Pulmonary artery endothelial cell (primary cell): ENCODE data around the gene HGS. TPM values are rescaled to one million over a fixed set of nuclear protein-coding genes. Genes with fewer than 3 reads are reported as not detected.

Experiments
- DNase-seq: peaks from one replicate; pipeline ENCODE4 v3.0.0-alpha.2; 2011; ENCODE audit warnings: low read depth, low spot score
- total RNA-seq: library from RNA; depleted of rRNA; stranded (reverse); fragments of >200 nt; gene quantifications from 2 replicates; pipeline ENCODE4 v1.2.3, GENCODE V29; 2014

The HGS gene, protein sequence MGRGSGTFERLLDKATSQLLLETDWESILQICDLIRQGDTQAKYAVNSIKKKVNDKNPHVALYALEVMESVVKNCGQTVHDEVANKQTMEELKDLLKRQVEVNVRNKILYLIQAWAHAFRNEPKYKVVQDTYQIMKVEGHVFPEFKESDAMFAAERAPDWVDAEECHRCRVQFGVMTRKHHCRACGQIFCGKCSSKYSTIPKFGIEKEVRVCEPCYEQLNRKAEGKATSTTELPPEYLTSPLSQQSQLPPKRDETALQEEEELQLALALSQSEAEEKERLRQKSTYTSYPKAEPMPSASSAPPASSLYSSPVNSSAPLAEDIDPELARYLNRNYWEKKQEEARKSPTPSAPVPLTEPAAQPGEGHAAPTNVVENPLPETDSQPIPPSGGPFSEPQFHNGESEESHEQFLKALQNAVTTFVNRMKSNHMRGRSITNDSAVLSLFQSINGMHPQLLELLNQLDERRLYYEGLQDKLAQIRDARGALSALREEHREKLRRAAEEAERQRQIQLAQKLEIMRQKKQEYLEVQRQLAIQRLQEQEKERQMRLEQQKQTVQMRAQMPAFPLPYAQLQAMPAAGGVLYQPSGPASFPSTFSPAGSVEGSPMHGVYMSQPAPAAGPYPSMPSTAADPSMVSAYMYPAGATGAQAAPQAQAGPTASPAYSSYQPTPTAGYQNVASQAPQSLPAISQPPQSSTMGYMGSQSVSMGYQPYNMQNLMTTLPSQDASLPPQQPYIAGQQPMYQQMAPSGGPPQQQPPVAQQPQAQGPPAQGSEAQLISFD
- total RNA-seq = 68.9 and 91.5 TPM in 2 replicates

DNA sequence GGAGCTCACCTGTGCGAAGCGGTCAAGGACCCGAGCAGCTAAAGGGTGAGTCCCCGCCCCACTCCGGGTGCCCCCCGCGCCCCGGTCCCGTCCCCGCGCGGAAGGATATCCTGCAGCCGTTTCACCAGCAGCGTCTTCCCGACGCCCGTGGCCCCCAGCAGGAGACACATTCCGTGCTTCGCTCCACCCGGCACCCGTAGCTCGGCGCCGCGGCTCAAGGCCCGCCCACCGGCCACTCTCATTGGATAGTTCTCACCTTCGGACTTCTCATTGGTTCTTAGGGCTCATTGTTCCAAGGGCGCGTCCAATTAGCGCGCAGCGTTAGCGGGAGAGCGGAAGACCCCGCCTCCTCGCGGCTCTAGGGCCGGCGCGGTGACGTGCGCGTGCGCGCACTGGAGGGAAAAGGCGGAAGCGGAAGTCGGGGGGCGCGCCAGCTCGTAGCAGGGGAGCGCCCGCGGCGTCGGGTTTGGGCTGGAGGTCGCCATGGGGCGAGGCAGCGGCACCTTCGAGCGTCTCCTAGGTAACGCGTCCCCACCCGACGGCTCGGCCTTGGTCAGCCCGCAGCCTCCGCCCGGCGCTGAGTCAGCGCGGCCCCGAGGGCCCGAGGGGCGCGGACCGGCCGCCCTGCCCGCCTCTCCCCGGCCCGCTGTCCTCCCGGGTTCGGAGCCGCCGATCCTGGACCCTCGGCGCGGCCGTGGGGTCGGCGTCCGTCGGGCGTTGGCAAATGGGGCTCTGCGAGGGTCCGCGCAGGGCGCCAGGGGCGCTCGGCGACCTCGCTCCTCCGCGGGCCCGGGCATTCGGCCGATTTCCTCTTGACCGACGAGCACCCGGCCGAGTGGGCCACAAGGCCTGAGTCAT, at the start of gene HGS, which contains the start of gene ARL16:
Gene HGS, plus strand, starts transcription at position 428 of the 858 bp plus-strand sequence. Its CDS starts 56 bp downstream, at position 484.
Gene ARL16, minus strand, starts transcription at position 214 of the 858 bp plus-strand sequence. Its CDS starts 44 bp downstream, at position 170.
- peak; percentile 96 for DNase-seq

DNA sequence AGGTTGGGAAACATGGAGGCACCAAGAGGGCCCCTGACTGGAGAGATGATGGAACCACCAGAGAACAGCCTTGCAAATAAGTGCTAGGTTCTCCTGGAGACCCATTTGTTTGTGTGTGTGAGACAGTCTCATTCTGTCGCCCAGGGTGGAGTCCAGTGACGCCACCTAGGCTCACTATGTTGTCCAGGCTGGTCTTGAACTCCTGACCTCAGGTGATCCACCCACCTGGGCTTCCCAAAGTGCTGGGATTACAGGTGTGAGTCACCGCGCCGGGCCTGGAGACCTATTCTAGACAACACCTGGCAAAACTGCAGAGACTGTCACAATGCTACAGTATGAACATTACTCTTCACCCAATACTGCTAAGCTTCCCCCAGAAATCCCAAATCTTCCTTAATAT, 48.4 kb upstream of the HGS start:
- no peak for DNase-seq

DNA sequence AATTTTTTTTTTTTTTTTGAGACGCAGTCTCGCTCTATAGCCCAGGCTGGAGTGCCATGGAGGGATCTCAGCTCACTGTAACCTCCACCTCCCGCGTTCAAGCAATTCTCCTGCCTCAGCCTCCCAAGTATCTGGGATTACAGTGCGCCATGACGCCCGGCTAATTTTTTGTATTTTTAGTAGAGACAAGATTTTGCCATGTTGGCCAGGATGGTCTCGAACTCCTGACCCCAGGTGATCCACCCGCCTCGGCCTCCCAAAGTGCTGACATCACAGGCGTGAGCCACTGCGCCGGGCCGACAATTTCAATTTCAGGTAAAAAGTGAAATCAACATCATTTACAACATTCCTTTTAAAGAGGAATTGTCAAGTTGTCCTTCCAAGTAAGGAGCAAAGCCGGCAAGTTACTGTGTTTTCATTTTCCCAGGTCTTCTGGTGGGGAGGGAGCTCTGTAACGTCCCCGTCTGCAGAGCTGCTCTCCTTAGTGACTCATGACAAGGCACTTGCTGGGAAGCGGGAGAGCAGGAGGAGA, 47.8 kb upstream of the HGS start:
- DNase-seq = no peak

DNA sequence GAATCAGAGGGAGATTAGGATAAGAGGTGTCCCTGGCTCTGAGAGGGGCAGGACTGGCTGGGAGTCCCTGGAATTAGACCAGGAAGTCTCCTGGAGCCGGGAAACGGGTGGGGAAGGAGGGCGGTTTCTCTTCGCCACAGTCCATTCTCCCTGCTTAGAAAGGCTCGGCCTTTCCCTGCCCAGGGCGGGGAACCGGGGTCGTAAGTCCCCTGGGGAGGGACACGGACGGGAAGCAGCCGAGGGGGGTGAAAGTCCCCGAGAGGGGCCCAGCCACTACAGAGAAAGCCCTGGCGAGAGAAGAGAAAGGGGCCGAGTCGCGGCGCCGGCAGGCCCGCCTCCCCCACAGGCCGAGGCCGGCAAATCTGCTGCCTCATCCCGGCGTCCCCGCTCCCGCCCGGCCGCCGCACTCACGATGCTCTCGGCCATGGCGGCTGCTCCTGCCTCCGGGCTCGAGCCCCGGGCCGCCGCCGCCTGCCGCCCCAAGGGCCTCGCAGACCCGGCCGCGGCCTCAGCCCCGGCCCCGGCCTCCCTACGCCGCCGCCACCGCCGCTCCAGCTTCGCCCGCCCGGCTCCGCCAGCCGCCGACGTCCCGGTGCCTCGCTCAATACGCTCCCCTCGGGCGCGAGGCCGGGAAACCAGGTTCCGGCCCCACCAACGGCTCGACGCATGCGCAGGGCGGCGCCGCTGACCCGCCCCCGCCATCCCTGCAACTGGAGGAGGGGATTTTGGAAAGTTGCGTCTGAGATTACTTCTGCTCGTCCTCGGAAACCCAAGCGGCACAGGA, 47.1 kb upstream of the HGS start, which contains the start of the genes NPLOC4 and TSPAN10:
Gene NPLOC4, minus strand, starts transcription at position 608 of the 784 bp plus-strand sequence. Its CDS starts 182 bp downstream, at position 426.
Gene TSPAN10, plus strand, starts transcription at position 692 of the 784 bp plus-strand sequence. CDS start 5,217 bp downstream, outside the sequence.
- no peak for DNase-seq

DNA sequence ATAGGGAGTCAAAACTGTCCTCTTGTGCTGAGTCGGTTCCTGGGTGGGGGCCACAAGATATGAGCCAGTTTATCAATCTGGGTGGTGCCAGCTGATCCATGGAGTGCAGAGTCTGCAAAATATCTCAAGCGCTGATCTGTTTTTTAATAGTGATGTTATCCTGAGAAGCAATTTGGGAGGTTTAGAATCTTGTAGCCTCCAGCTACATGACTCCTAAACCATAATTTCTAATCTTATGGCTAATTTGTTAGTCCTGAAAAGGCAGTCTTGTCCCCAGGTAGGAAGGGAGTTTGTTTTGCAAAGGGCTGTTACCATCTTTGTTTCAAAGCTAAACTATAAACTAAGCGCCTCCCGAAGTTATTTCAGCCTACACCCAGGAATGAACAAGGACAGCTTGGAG, 45.1 kb upstream of the HGS start:
- DNase-seq = no peak

DNA sequence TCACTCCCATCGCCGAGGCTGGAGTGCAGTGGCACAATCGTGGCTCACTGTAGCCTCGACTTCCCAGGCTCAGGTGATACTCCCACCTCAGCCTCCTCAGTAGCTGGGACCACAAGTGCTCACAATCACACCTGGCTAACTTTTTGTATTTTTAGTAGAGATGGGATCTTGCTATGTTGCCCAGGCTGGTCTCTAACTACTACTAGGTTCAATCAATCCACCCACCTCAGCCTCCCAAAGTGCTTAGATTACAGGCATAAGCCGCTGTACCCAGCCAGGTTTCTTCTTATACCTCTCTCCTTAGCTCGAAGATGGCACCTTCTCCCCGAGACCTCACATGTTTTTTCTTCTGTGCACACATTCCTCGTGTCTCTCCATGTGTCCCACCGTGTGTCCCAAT, 43.8 kb upstream of the HGS start:
- DNase-seq = no peak

DNA sequence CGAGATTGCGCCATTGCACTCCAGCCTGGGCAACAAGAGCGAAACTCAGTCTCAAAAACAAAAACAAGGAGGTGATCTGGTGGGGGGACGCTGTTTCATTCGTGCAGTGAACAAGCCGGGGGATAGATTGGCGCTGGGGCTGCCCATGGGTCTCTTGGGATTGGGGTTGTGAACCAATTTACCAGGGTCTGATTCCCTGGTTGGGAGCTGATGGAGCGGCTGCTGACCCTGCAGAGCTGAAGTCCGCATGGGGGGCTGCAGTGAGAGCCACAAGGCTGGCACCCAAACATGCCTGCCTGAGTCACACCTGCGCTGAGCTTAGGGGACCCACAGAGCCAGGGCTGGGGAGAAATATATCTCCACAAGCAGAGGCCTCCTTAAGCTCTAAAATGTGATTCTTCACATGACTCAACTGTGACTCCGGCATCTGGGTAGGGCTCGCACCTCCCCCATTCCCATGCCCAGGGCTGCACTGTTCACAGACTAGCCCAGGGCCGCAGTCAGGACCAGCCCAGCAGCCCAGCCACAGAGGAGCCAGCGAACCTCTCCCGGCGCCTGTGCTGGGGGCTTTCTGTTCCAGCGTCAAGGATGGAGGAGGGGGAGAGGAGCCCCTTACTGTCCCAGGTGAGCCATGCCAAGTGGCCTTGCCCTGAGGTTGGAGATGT, 41.9 kb upstream of the HGS start:
- DNase-seq = no peak

DNA sequence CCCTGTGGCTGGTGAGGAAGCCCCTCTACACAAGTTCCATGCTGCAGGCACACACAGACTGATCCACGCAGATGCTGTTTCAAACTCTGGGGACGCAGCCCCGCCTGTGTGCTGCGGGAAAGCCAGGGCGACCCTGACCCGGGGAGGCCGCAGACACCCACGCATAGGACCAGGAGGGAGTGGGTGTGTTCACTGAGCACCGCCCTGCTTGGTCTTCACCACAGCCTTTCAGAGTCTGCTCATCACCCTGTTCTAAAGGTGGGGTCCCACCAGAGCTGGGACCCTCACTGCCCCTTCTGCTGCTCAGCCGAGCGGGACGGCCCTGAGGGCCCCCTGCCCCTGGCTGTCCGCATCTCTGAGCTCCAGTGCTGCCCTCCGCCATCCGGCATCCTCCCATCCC, 39.3 kb upstream of the HGS start:
- DNase-seq = no peak

DNA sequence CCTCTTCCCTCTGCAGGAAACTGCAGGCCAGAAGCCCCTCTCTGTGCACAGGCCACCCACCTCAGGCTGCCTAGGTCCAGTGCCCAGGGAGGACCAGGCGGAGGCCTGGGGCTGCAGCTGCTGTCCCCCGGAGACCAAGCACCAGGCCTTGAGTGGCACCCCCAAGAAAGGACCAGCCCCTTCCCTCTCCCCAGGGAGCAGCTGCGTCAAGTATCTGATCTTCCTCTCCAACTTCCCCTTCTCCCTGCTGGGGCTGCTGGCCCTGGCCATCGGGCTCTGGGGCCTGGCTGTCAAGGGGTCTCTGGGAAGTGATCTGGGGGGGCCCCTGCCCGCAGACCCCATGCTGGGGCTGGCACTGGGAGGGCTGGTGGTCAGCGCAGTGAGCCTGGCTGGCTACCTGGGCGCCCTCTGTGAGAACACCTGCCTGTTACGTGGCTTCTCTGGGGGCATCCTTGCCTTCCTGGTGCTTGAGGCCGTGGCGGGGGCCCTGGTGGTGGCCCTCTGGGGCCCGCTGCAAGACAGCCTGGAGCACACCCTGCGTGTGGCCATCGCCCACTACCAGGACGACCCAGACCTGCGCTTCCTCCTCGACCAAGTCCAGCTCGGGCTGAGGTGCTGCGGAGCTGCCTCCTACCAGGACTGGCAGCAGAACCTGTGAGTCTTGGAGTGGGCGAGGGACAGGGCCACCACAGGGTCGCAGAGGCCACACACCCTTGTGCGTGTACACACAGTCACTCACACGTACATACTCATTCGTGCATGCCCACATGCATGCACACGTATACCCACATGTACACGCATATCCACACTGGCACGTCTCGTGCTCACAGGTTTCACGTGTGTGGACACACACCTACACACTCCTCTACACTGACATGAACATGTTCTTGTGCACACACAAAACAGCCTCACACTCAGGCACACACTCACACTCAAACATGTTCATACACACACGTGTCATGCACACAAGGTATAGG, 38.5 kb upstream of the HGS start:
- no peak for DNase-seq

DNA sequence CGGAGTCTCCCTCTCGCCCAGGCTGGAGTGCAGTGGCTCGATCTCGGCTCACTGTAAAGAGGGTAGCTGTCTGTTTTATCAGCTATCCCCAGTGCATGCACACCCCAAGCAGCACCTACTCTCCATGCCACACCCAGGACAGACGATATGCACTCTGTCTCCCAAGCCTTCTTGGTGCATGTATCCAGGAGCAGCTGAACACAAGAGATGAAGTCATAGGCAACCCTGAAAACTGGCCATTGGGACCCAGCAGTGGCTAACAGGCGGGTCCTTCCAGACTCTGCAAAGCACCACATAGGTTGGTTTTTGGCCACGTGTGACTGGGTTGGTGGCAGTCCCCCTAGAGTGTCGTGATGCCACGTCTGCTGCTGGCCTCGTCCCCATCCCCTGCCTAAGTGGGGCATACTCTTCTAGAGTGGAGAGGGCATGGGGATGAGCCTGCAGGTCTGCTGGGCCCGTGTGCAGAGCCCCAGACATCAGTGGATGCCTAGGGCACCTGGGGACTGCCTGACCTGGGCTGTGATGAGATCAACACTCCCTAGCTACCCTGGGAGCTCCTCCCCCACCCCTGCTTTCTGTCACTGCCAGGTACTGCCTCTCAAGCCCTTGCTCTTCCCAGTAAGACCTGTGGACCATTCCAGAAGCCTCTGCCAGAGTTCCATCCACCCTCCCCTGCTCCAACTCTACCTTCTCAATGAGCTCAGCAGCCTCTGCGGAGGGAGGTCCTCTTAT, 36.8 kb upstream of the HGS start:
- DNase-seq = no peak

DNA sequence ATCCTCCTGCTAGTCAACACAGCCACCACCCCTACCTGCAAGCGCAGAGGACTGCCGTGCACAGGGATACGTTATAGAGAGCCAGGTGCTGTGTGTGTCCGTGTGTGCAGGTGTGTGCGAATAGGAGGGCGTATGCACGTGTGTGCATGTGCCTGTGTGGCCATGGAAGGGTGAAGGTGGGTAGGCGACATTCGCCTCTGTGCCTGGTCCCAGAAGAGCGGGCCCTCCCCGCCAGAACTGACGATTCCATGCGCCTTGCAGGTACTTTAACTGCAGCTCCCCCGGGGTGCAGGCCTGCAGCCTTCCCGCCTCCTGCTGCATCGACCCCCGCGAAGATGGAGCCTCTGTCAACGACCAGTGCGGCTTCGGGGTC, 36.2 kb upstream of the HGS start:
- no peak for DNase-seq

DNA sequence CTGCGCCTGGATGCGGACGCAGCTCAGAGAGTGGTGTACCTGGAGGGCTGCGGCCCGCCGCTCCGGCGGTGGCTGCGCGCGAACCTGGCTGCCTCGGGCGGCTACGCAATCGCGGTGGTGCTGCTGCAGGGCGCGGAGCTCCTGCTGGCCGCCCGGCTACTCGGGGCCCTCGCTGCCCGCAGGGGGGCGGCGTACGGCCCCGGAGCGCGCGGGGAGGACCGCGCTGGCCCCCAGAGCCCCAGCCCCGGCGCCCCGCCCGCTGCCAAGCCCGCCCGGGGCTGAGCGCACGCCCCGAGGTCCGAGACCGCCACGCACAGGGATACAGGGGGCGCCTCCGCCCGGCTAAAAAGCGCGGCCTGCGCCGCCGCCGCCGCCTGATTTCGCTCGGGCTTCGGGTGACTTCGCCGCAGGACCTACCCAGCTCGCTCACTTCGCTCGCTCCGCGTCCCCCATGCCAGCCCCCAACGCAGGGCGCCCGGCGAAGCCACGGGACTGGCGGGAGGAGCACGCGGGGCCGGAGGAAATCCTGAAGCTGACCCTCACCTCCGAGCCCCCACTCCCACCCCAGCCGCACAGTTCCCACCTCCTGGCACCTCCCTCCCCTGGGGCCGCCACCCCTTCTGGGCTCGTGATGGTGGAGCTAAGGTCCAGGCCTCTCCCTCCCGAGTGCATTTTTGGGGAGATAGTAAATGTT, 35.7 kb upstream of the HGS start:
- no peak for DNase-seq

DNA sequence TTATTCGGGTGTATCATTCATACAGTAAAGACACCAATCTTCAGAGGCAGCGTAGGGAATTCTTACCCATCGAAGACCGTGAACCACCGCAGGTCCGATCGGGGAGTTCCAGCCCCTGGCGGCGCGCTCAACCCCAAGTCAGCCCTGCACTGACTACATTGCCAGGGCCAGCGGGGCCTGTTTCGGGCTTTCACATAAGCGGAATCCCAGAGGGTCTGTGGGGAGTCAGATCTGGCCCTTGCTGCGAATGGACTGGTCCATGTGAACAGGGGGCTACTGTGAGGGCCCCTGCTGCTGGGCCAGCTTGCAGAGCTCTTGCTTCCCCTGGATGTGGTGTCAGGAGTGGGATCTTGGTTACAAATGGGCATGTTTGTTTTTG, 35.1 kb upstream of the HGS start:
- no peak for DNase-seq

DNA sequence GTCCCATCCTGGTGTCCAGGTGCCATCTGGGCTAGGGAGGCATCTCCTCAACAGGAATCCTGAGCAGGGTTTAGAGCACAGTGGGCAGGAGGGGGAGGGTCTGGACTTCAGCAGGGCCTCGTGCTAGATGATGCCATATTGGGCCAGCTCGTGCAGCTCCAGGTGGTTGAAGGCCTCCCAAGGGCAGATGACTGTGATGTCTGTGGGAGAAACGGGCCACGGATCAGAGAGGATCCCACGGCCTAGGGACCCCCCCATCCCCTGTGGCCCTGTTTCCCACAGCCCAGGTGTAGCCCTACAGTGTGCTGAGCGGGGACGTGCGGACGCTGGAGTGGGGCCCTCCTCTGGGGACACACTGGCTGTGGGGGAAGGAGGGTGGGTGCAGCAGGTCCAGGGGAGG, 32.9 kb upstream of the HGS start:
- no peak for DNase-seq

DNA sequence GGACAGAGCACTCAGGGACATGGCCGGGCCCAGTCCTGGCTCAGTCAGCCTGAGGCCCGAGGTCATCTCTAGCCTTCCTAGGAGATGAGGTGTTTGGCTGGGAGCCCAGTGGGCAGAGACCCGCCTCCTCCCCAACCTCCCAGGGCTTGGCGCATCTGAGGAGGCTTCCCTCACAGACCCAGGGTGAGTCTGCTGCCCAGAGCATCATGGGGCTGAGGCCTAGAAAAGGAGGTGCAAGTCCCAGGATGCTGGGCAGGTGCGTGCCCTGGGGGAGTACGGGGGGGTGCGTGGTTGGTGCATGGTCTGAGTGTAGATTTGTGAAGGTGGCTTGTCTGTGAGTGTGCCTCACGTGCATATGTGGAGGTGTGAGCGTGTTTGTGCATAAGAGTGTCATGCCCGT, 32.1 kb upstream of the HGS start:
- DNase-seq = no peak

DNA sequence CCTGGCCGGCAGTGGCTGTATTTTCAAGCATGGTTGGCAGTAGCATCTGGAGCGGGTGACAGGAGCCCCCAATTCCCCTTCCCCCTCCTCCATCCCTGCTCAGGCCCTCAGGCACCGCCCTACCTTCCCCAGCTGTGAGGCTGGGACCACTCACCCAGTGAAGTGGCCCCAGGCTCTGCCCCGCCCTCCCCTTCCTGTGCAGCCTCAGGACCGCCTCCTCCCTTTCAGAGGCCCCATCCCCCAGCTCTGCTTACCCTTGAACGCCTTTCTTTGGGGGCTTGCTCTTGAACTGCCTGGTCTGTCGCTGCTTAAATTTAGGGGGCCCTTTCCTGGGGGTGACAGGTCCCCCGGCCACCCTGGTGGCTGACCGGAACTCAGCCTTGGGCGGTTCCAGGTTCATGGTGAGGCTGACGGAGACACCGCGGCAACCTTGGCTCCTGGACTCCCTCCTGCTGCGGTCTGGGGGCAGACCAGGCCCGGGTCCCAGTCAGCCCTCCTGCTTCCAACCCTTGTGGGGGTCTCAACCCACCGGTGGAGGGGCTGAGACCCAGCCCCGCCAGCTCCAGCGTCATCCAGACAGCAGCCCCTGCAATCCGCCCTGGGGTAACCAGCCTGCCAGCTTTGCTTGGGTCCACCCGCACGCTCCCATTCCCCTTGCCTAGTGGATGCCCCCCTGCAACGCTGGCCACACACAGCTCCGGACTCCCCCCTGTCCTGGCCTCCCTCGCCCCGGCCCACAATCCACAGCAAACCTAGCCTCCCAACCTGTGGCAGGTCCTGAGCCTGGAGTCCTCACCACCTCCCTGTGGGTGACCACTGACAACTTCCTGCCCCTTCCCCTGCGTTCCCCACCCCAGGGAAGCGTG, 30.7 kb upstream of the HGS start:
- no peak for DNase-seq
